HCT116 (cell line): ENCODE measurements around the gene FER. TPM values are rescaled to one million over a fixed set of nuclear protein-coding genes. Genes with fewer than 3 reads are reported as not detected.

Experiments
- ATAC-seq: fragments of 200-7000 bp; cut with Tn5 transposase; 2 replicates; pipeline ENCODE4 v1.9.1; 2020; ENCODE audit warnings: mild to moderate bottlenecking, moderate library complexity
- BruUV-seq: library from RNA; stranded (reverse); fragments of 400-500 nt; replicated peaks from 2 replicates; lab custom pipeline; 2021; lab: Mats Ljungman, UMichigan
- CTCF ChIA-PET: fragments of 300-600 bp; sonication (Branson Sonifier 250); formaldehyde crosslinking; loops from one replicate; lab custom pipeline; 2021; ENCODE audit warnings: antibody characterized with exemption; lab: Charles Lee
- POLR2A ChIA-PET: fragments of 300-600, 350-600 bp; sonication (Branson Sonifier 250); formaldehyde crosslinking; loops from one replicate; lab custom pipeline; 2021; ENCODE audit warnings: antibody characterized with exemption; lab: Charles Lee
- RAD21 ChIA-PET, 2 experiments: fragments of 300-600 bp; sonication (Branson Sonifier 250); formaldehyde crosslinking; loops; one replicate each; lab custom pipeline; 2023; ENCODE audit warnings: low total read pairs in 2 of 2; ENCODE audit not compliant: uncharacterized antibody in 2 of 2, unreplicated experiment in 2 of 2, low non-redundant PET in 1 of 2; lab: Charles Lee
- DNase-seq: peaks from one replicate; pipeline ENCODE4 v3.0.0-alpha.2; 2010; ENCODE audit warnings: low read depth, low spot score
- H2AFZ ChIP-seq: fragments of 200-600 bp; shearing (Covaris generic), sonication (generic); 2 replicates; pipeline ENCODE4 v1.6.1; 2017; ENCODE audit warnings: low read depth, mixed run types, mixed read lengths, antibody characterized with exemption, low read length; ENCODE audit not compliant: poor library complexity, severe bottlenecking
- H3K27ac ChIP-seq: 2 replicates; pipeline ENCODE4 v1.5.1; 2012; ENCODE audit warnings: low read depth, low read length
- H3K27me3 ChIP-seq: fragments of 200-600 bp; sonication (generic); 2 replicates; pipeline ENCODE4 v1.6.1; 2016; ENCODE audit warnings: mixed run types, low read length, mixed read lengths; ENCODE audit not compliant: insufficient read depth
- H3K36me3 ChIP-seq, 2 experiments: fragments of 200-500 bp in 1 of 2; fragments of 200-600 bp in 1 of 2; sonication (Bioruptor generic) in 1 of 2; sonication (generic) in 1 of 2; 2 replicates each; pipeline versions ENCODE4 v1.5.1 to v1.6.1; 2014 to 2016; ENCODE audit warnings: low read length in 2 of 2, inconsistent platforms in 1 of 2, mixed read lengths in 1 of 2, mixed run types in 1 of 2; ENCODE audit not compliant: insufficient read depth in 2 of 2, control insufficient read depth in 1 of 2
- H3K4me1 ChIP-seq, 2 experiments: fragments of 200-600 bp in 1 of 2; sonication (generic) in 1 of 2; 2 replicates each; pipeline versions ENCODE4 v1.5.1 to v1.6.1; 2012 to 2017; ENCODE audit warnings: low read length in 2 of 2, inconsistent platforms in 1 of 2, mild to moderate bottlenecking in 1 of 2, mixed read lengths in 1 of 2, mixed run types in 1 of 2, moderate library complexity in 1 of 2; ENCODE audit not compliant: insufficient read depth in 2 of 2, control insufficient read depth in 1 of 2
- H3K4me2 ChIP-seq: fragments of 200-600 bp; sonication (generic); 2 replicates; pipeline ENCODE4 v1.6.1; 2017; ENCODE audit warnings: mixed run types, low read length, mixed read lengths
- H3K4me3 ChIP-seq, 2 experiments: fragments of 200-600 bp in 1 of 2; sonication (generic) in 1 of 2; replicated peaks in 1 of 2; 2 replicates each; pipeline ENCODE4 v1.5.1; 2011 to 2016; ENCODE audit warnings: low read length in 2 of 2, control low read depth in 1 of 2, low read depth in 1 of 2, mild to moderate bottlenecking in 1 of 2, mixed read lengths in 1 of 2, mixed run types in 1 of 2
- H3K79me2 ChIP-seq: fragments of 200-600 bp; sonication (generic); 2 replicates; pipeline ENCODE4 v1.6.1; 2017; ENCODE audit warnings: mild to moderate bottlenecking, mixed run types, low read length, moderate library complexity, mixed read lengths; ENCODE audit not compliant: insufficient read depth
- H3K9ac ChIP-seq: fragments of 200-600 bp; sonication (generic); 2 replicates; pipeline ENCODE4 v1.6.1; 2016; ENCODE audit warnings: low read length, mixed read lengths
- H3K9me2 ChIP-seq: fragments of 200-600 bp; sonication (generic), shearing (Covaris generic); 2 replicates; pipeline ENCODE4 v1.6.1; 2017; ENCODE audit warnings: mixed run types, mild to moderate bottlenecking, moderate library complexity; ENCODE audit not compliant: insufficient read depth
- H3K9me3 ChIP-seq, 2 experiments: fragments of 200-500 bp in 1 of 2; fragments of 200-600 bp in 1 of 2; sonication (Bioruptor generic) in 1 of 2; sonication (generic) in 1 of 2; 2 replicates each; pipeline ENCODE4 v1.6.1; 2014 to 2017; ENCODE audit warnings: low read length in 2 of 2, mixed read lengths in 2 of 2, inconsistent platforms in 1 of 2, low read depth in 1 of 2, mild to moderate bottlenecking in 1 of 2, mixed run types in 1 of 2, moderate library complexity in 1 of 2; ENCODE audit not compliant: control insufficient read depth in 1 of 2, insufficient read depth in 1 of 2
- H4K20me1 ChIP-seq: fragments of 200-600 bp; sonication (generic), shearing (Covaris generic); 2 replicates; pipeline ENCODE4 v1.6.1; 2017; ENCODE audit warnings: mixed run types, mild to moderate bottlenecking, moderate library complexity; ENCODE audit not compliant: insufficient read depth
- ATF3 ChIP-seq: IDR thresholded peaks from 2 replicates; pipeline ENCODE4 v1.6.1; 2012
- CEBPB ChIP-seq: IDR thresholded peaks from 2 replicates; pipeline ENCODE4 v1.6.1; 2012; ENCODE audit warnings: low read depth
- CTCF ChIP-seq, 3 experiments: fragments of 200-600 bp in 1 of 3; sonication (generic) in 1 of 3; IDR thresholded peaks in 2 of 3; conservative IDR thresholded peaks in 1 of 3; 2 replicates each; pipeline ENCODE4 v1.5.1; 2012 to 2017; ENCODE audit warnings: low read depth in 2 of 3, low read length in 2 of 3, antibody characterized with exemption in 1 of 3, borderline replicate concordance in 1 of 3, control low read depth in 1 of 3, mild to moderate bottlenecking in 1 of 3, mixed read lengths in 1 of 3, mixed run types in 1 of 3, moderate library complexity in 1 of 3; ENCODE audit not compliant: insufficient read depth in 1 of 3
- ELF1 ChIP-seq: IDR thresholded peaks from 2 replicates; pipeline ENCODE4 v1.6.1; 2012; ENCODE audit warnings: low read depth, borderline replicate concordance
- EZH2 ChIP-seq: fragments of 200-600 bp; sonication (generic); IDR thresholded peaks from 2 replicates; pipeline ENCODE4 v1.6.1; 2017; ENCODE audit warnings: antibody characterized with exemption, mixed run types
- EZH2phosphoT487 ChIP-seq: fragments of 200-600 bp; IDR thresholded peaks from 2 replicates; pipeline ENCODE4 v1.6.1; 2018; ENCODE audit warnings: antibody characterized with exemption, borderline replicate concordance
- FOSL1 ChIP-seq: IDR thresholded peaks from 2 replicates; pipeline ENCODE4 v1.6.1; 2012; ENCODE audit warnings: low read depth
- JUND ChIP-seq: IDR thresholded peaks from 2 replicates; pipeline ENCODE4 v1.6.1; 2012
- MAX ChIP-seq: IDR thresholded peaks from 2 replicates; pipeline ENCODE4 v1.6.1; 2012
- POLR2A ChIP-seq: IDR thresholded peaks from 2 replicates; pipeline ENCODE4 v1.7.0; 2011; ENCODE audit warnings: borderline replicate concordance; ENCODE audit not compliant: insufficient read depth, insufficient read length; ENCODE audit errors: extremely low read depth
- POLR2AphosphoS5 ChIP-seq: IDR thresholded peaks from 2 replicates; pipeline ENCODE4 v1.6.1; 2011; ENCODE audit warnings: mild to moderate bottlenecking, low read depth, low read length, moderate library complexity
- RAD21 ChIP-seq: IDR thresholded peaks from 2 replicates; pipeline ENCODE4 v1.6.1; 2012; ENCODE audit warnings: low read depth, mild to moderate bottlenecking
- REST ChIP-seq: IDR thresholded peaks from 2 replicates; pipeline ENCODE4 v1.6.1; 2012; ENCODE audit warnings: low read depth
- SIN3A ChIP-seq: IDR thresholded peaks from 2 replicates; pipeline ENCODE4 v1.6.1; 2012; ENCODE audit warnings: low read depth
- SP1 ChIP-seq: IDR thresholded peaks from 2 replicates; pipeline ENCODE4 v1.6.1; 2012; ENCODE audit warnings: low read depth
- SRF ChIP-seq: IDR thresholded peaks from 2 replicates; pipeline ENCODE4 v1.6.1; 2012; ENCODE audit warnings: low read depth
- YY1 ChIP-seq: IDR thresholded peaks from 2 replicates; pipeline ENCODE4 v1.6.1; 2011; ENCODE audit warnings: low read length, low read depth, moderate library complexity, mild to moderate bottlenecking; ENCODE audit not compliant: insufficient replicate concordance; ENCODE audit errors: extremely low read depth
- ZBTB33 ChIP-seq: IDR thresholded peaks from 2 replicates; pipeline ENCODE4 v1.6.1; 2011; ENCODE audit warnings: mild to moderate bottlenecking, low read length, moderate library complexity; ENCODE audit not compliant: insufficient replicate concordance; ENCODE audit errors: extremely low read depth
- ZFX ChIP-seq: fragments of 450-650 bp; IDR thresholded peaks from 2 replicates; pipeline ENCODE4 v1.6.1; 2017
- intact Hi-C: fragments of 100-400 bp; cut with micrococcal nuclease; formaldehyde crosslinking; loops from 2 replicates; pipeline ENCODE4 v1.10.0; 2022
- total RNA-seq: library from RNA; stranded (reverse); gene quantifications from one replicate; pipeline ENCODE4 v1.2.1, GENCODE V29; 2021; ENCODE audit not compliant: unreplicated experiment

FER gene
- total RNA-seq, 1 experiment from 2014 or later = 32.0 TPM

GRCh38 chr5:109186759-109187158 lies 439.1 kb downstream of the FER start:
- ChIA-PET CTCF (no interaction called here), RAD21 (no interaction called here), POLR2A (no interaction called here)
- Histone ChIP-seq H4K20me1 (no peaks in the 10 kb centered on the region), H3K4me2 (no peak overlapping the region), H3K9ac (no peak overlapping the region), H3K27ac (no peak overlapping the region), H3K27me3 (no peaks in the 10 kb centered on the region), H3K4me3 (no peak overlapping the region), H3K79me2 (no peaks in the 10 kb centered on the region), H3K4me1 (peaks cover 14 to 26% of the 10 kb centered on the region in 2 experiments), H2AFZ (no peak overlapping the region), H3K9me2 (no peaks in the 10 kb centered on the region), H3K36me3 (no peaks in the 10 kb centered on the region), H3K9me3 (no peaks in the 10 kb centered on the region)
- BruUV-seq = no TSS peak
- DNase-seq (no peak), ATAC-seq (no peak)
- no peak for TF ChIP-seq EZH2
- no peak for TF ChIP-seq ZBTB33
- no peak for TF ChIP-seq MAX
- no peak for TF ChIP-seq POLR2A
- TF ChIP-seq YY1 = no peak
- no peak for TF ChIP-seq ATF3
- TF ChIP-seq SIN3A = no peak
- no peak for TF ChIP-seq RAD21
- no peak for TF ChIP-seq SRF
- TF ChIP-seq ZFX = no peak
- no peak for TF ChIP-seq JUND
- TF ChIP-seq REST = no peak
- no peak for TF ChIP-seq EZH2phosphoT487
- no peak for TF ChIP-seq FOSL1
- TF ChIP-seq POLR2AphosphoS5 = no peak
- no peak for TF ChIP-seq CTCF (IDR thresholded peaks at IDR 0.05 in 2 of 3, conservative IDR thresholded peaks at IDR 0.05 in 1 of 3; ENCODE audit: borderline replicate concordance in 1 of 3, insufficient read depth in 1 of 3, low read depth in 2 of 3, low read length in 2 of 3)
- no peak for TF ChIP-seq ELF1
- TF ChIP-seq SP1 = no peak
- TF ChIP-seq CEBPB = no peak
- intact Hi-C loops = no loop called here
